HepG2 (cell line): Measurements from ENCODE around the gene AP2S1. TPM values are rescaled to one million over a fixed set of nuclear protein-coding genes. Genes with fewer than 3 reads are reported as not detected.
A peak's percentile ranks its signal among the peaks of the same experiment; 100 is the strongest.

Experiments used
- MXD4 ChIP-seq: IDR thresholded peaks from 2 replicates; pipeline ENCODE4 v1.6.1; 2016; ENCODE audit warnings: mild to moderate bottlenecking, missing biosample characterization, missing genetic modification reagents
- ZNF274 ChIP-seq: sonication (generic); formaldehyde crosslinking; IDR thresholded peaks from 2 replicates; pipeline ENCODE4 v1.5.1; 2020; ENCODE audit warnings: mild to moderate bottlenecking, missing genetic modification reagents
- ZNF709 ChIP-seq: sonication (generic); formaldehyde crosslinking; IDR thresholded peaks from 2 replicates; pipeline ENCODE4 v1.5.0; 2020; ENCODE audit warnings: mild to moderate bottlenecking, missing genetic modification reagents
- polyA plus RNA-seq, 8 experiments: library from polyadenylated mRNA; depleted of rRNA in 3 of 8; stranded (reverse) in 7 of 8; unstranded in 1 of 8; fragments of >200 nt; fragmentation: Illumina TruSeq in 4 of 8; extraction: Trizol in 4 of 8; gene quantifications; 2 replicates each; pipeline versions ENCODE4 v1.2.1 to v1.2.3, GENCODE V29; 2011 to 2016; ENCODE audit warnings: low read depth in 4 of 8, missing spikeins in 1 of 8, mixed read lengths in 1 of 8; ENCODE audit not compliant: insufficient read depth in 1 of 8
- total RNA-seq, 5 experiments: library from RNA; depleted of rRNA; stranded (reverse); fragments of >200 nt; fragmentation: Illumina TruSeq; extraction: Trizol; gene quantifications; 2 replicates each; pipeline ENCODE4 v1.2.3, GENCODE V29; 2016; ENCODE audit warnings: low read depth in 1 of 5
- TF ChIP-seq, protein P1 (sequence below): sonication (generic); formaldehyde crosslinking; IDR thresholded peaks from 2 replicates; pipeline ENCODE4 v1.5.0; 2020; ENCODE audit warnings: mild to moderate bottlenecking, missing genetic modification reagents
- TF ChIP-seq, protein P2 (sequence below): sonication (generic); formaldehyde crosslinking; IDR thresholded peaks from 2 replicates; pipeline ENCODE4 v1.5.1; 2020; ENCODE audit warnings: missing genetic modification reagents, mild to moderate bottlenecking, borderline replicate concordance
- TF ChIP-seq, protein P3 (sequence below): IDR thresholded peaks from 2 replicates; pipeline ENCODE4 v1.4.0; 2020; ENCODE audit warnings: mild to moderate bottlenecking, missing genetic modification reagents
- TF ChIP-seq, protein P4 (sequence below), 2 experiments: sonication (generic) in 1 of 2; formaldehyde crosslinking in 1 of 2; IDR thresholded peaks; 2 replicates each; pipeline versions ENCODE4 v1.4.0 to v1.6.1; 2018 to 2020; ENCODE audit warnings: missing genetic modification reagents in 2 of 2, borderline replicate concordance in 1 of 2, low read depth in 1 of 2, mild to moderate bottlenecking in 1 of 2, missing biosample characterization in 1 of 2

The AP2S1 gene
- total and polyA plus RNA-seq, 2 of the 13 experiments (the other 11 are each of a cell fraction or from before 2014, with no cell fraction given): 45.2 to 86.1 TPM

DNA sequence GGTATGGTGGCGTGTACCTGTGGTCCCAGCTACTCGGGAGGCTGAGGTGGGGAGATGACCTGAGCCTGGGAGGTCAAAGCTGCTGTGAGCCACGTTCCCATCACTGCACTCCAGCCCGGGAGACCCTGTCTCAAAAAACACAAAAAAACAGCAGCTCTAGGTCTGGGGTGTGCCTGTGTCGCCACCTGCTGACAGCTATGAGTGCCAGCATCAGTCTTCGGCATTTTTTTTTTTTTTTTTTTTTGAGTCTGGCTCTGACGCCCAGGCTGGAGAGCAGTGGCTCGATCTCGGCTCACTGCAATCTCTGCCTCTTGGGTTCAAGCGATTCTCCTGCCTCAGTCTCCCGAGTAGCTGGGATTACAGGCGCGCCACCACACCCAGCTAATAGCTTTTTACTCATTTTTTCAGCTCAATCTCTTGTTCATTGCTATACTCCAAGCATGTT lies 10.1 kb downstream of the AP2S1 start (continued):
- TF ChIP-seq MXD4 (CRISPR knock-in tag) (no peak), ZNF709 (CRISPR knock-in tag) (no peak), ZNF274 (no peak)
- TF ChIP-seq, protein P1, sequence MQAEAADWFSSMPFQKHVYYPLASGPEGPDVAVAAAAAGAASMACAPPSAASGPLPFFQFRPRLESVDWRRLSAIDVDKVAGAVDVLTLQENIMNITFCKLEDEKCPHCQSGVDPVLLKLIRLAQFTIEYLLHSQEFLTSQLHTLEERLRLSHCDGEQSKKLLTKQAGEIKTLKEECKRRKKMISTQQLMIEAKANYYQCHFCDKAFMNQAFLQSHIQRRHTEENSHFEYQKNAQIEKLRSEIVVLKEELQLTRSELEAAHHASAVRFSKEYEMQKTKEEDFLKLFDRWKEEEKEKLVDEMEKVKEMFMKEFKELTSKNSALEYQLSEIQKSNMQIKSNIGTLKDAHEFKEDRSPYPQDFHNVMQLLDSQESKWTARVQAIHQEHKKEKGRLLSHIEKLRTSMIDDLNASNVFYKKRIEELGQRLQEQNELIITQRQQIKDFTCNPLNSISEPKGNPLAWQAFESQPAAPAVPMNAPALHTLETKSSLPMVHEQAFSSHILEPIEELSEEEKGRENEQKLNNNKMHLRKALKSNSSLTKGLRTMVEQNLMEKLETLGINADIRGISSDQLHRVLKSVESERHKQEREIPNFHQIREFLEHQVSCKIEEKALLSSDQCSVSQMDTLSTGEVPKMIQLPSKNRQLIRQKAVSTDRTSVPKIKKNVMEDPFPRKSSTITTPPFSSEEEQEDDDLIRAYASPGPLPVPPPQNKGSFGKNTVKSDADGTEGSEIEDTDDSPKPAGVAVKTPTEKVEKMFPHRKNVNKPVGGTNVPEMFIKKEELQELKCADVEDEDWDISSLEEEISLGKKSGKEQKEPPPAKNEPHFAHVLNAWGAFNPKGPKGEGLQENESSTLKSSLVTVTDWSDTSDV (CRISPR knock-in tag): no peak
- TF ChIP-seq, protein P2, sequence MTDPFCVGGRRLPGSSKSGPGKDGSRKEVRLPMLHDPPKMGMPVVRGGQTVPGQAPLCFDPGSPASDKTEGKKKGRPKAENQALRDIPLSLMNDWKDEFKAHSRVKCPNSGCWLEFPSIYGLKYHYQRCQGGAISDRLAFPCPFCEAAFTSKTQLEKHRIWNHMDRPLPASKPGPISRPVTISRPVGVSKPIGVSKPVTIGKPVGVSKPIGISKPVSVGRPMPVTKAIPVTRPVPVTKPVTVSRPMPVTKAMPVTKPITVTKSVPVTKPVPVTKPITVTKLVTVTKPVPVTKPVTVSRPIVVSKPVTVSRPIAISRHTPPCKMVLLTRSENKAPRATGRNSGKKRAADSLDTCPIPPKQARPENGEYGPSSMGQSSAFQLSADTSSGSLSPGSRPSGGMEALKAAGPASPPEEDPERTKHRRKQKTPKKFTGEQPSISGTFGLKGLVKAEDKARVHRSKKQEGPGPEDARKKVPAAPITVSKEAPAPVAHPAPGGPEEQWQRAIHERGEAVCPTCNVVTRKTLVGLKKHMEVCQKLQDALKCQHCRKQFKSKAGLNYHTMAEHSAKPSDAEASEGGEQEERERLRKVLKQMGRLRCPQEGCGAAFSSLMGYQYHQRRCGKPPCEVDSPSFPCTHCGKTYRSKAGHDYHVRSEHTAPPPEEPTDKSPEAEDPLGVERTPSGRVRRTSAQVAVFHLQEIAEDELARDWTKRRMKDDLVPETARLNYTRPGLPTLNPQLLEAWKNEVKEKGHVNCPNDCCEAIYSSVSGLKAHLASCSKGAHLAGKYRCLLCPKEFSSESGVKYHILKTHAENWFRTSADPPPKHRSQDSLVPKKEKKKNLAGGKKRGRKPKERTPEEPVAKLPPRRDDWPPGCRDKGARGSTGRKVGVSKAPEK (CRISPR knock-in tag): no peak
- TF ChIP-seq, protein P3, sequence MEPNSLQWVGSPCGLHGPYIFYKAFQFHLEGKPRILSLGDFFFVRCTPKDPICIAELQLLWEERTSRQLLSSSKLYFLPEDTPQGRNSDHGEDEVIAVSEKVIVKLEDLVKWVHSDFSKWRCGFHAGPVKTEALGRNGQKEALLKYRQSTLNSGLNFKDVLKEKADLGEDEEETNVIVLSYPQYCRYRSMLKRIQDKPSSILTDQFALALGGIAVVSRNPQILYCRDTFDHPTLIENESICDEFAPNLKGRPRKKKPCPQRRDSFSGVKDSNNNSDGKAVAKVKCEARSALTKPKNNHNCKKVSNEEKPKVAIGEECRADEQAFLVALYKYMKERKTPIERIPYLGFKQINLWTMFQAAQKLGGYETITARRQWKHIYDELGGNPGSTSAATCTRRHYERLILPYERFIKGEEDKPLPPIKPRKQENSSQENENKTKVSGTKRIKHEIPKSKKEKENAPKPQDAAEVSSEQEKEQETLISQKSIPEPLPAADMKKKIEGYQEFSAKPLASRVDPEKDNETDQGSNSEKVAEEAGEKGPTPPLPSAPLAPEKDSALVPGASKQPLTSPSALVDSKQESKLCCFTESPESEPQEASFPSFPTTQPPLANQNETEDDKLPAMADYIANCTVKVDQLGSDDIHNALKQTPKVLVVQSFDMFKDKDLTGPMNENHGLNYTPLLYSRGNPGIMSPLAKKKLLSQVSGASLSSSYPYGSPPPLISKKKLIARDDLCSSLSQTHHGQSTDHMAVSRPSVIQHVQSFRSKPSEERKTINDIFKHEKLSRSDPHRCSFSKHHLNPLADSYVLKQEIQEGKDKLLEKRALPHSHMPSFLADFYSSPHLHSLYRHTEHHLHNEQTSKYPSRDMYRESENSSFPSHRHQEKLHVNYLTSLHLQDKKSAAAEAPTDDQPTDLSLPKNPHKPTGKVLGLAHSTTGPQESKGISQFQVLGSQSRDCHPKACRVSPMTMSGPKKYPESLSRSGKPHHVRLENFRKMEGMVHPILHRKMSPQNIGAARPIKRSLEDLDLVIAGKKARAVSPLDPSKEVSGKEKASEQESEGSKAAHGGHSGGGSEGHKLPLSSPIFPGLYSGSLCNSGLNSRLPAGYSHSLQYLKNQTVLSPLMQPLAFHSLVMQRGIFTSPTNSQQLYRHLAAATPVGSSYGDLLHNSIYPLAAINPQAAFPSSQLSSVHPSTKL (CRISPR knock-in tag): 0 out of 2 replicates have a peak, but pooled peaks have one; percentile 10
- TF ChIP-seq, protein P4, sequence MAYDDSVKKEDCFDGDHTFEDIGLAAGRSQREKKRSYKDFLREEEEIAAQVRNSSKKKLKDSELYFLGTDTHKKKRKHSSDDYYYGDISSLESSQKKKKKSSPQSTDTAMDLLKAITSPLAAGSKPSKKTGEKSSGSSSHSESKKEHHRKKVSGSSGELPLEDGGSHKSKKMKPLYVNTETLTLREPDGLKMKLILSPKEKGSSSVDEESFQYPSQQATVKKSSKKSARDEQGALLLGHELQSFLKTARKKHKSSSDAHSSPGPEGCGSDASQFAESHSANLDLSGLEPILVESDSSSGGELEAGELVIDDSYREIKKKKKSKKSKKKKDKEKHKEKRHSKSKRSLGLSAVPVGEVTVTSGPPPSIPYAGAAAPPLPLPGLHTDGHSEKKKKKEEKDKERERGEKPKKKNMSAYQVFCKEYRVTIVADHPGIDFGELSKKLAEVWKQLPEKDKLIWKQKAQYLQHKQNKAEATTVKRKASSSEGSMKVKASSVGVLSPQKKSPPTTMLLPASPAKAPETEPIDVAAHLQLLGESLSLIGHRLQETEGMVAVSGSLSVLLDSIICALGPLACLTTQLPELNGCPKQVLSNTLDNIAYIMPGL (CRISPR knock-in tag; IDR thresholded peaks at IDR 0.05; ENCODE audit: borderline replicate concordance in 1 of 2, low read depth in 1 of 2): 0 out of 4 replicates have a peak, but pooled peaks of 1 of the 2 experiments have one; percentile 27
